ENCODE results near the gene DOCK6. TPM values are rescaled to one million over a fixed set of nuclear protein-coding genes. Genes with fewer than 3 reads are reported as not detected.

Gene DOCK6
- total RNA-seq, 1 experiment from 2014 or later, result 29.4 TPM

DNA sequence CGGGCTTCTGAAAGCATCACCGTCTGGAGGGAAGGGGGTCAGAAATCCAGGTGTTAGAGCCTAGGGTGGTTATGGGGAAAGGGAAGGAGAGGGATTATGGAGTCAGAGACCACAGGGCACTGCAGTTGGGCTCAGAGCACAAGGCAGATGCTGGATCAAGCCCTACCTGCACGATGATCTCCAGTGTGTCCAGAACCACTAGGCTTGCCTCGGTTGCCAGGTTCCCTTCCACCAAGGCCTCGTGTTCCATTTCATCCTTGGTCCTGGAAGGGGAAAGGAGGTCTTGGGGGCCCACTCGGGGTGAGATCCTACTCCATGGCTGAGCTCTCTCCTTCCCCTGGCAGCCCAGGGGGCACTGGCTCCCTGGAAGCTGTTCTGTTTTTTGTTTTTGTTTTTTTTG, 47.9 kb downstream of the DOCK6 start:
- Histone ChIP-seq H3K4me3 (ENCODE audit: low read length) (no peak overlapping the region), H3K9me2 (replicated peaks; ENCODE audit: low read length) (no peaks in the 10 kb centered on the region), H3K36me3 (ENCODE audit: low read depth, low read length) (peaks cover 19% of the 10 kb centered on the region), H4K20me1 (ENCODE audit: low read length) (no peaks in the 10 kb centered on the region), H3K27me3 (ENCODE audit: low read length) (no peaks in the 10 kb centered on the region), H3K9ac (ENCODE audit: low read length) (no peak overlapping the region), H3K9me3 (ENCODE audit: low read length) (no peaks in the 10 kb centered on the region), H3F3A (ENCODE audit: low read length, unreplicated experiment) (no peaks in the 10 kb centered on the region), H3K27ac (ENCODE audit: low read length) (no peak overlapping the region), H3K4me1 (ENCODE audit: insufficient read depth, low read length) (no peaks in the 10 kb centered on the region), H3K4me2 (ENCODE audit: low read length) (no peak overlapping the region), H2AFZ (ENCODE audit: low read length) (no peak overlapping the region), H3K79me2 (ENCODE audit: low read length) (no peaks in the 10 kb centered on the region)
- CTCF ChIA-PET, result no interaction called here
- TF ChIP-seq, protein P1, sequence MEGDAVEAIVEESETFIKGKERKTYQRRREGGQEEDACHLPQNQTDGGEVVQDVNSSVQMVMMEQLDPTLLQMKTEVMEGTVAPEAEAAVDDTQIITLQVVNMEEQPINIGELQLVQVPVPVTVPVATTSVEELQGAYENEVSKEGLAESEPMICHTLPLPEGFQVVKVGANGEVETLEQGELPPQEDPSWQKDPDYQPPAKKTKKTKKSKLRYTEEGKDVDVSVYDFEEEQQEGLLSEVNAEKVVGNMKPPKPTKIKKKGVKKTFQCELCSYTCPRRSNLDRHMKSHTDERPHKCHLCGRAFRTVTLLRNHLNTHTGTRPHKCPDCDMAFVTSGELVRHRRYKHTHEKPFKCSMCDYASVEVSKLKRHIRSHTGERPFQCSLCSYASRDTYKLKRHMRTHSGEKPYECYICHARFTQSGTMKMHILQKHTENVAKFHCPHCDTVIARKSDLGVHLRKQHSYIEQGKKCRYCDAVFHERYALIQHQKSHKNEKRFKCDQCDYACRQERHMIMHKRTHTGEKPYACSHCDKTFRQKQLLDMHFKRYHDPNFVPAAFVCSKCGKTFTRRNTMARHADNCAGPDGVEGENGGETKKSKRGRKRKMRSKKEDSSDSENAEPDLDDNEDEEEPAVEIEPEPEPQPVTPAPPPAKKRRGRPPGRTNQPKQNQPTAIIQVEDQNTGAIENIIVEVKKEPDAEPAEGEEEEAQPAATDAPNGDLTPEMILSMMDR (conservative IDR thresholded peaks at IDR 0.05; ENCODE audit: low read depth, low read length), result no peak
- no peak for TF ChIP-seq EZH2 (IDR thresholded peaks at IDR 0.05; ENCODE audit: low read length, unreplicated experiment)
- TF ChIP-seq EZH2phosphoT487 (IDR thresholded peaks at IDR 0.05; ENCODE audit: borderline replicate concordance, low read length), result no peak
- no TSS peak for BruUV-seq (replicated peaks)
- intact Hi-C loops (cut with micrococcal nuclease), result no loop called here
- DNase-seq (no peak), ATAC-seq (no peak)
- POLR2A ChIA-PET (ENCODE audit: unreplicated experiment), result no interaction called here

DNA sequence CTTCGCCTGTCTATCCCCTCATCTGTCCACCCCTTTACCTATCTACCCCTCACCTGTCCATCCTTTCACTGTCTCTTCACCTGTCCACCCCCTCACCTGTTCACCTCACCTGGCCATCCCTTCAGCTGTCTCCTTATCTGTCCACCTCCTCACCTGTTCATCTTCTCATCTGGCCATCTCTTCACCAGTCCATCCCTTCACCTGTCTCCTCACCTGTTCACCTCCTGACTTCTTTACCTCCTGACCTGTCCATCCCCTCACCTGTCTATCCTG, 51.7 kb downstream of the DOCK6 start:
- H3K27me3 ChIP-seq (ENCODE audit: low read length), result no peaks in the 10 kb centered on the region
- H4K20me1 ChIP-seq (ENCODE audit: low read length), result no peaks in the 10 kb centered on the region
- H3K9me3 ChIP-seq (ENCODE audit: low read length), result no peaks in the 10 kb centered on the region
- TF ChIP-seq, protein P1 (conservative IDR thresholded peaks at IDR 0.05; ENCODE audit: low read depth, low read length), result no peak
- no peak for TF ChIP-seq EZH2 (IDR thresholded peaks at IDR 0.05; ENCODE audit: low read length, unreplicated experiment)
- no peak for TF ChIP-seq EZH2phosphoT487 (IDR thresholded peaks at IDR 0.05; ENCODE audit: borderline replicate concordance, low read length)
- H3K9ac ChIP-seq (ENCODE audit: low read length), result no peak overlapping the region
- ATAC-seq (no peak), DNase-seq (no peak)
- no peak overlapping the region for H3K4me2 ChIP-seq (ENCODE audit: low read length)
- POLR2A ChIA-PET (ENCODE audit: unreplicated experiment), result no interaction called here
- no peaks in the 10 kb centered on the region for H3F3A ChIP-seq (ENCODE audit: low read length, unreplicated experiment)
- H2AFZ ChIP-seq (ENCODE audit: low read length), result no peak overlapping the region
- no peaks in the 10 kb centered on the region for H3K79me2 ChIP-seq (ENCODE audit: low read length)
- no peaks in the 10 kb centered on the region for H3K4me1 ChIP-seq (ENCODE audit: insufficient read depth, low read length)
- no peaks in the 10 kb centered on the region for H3K9me2 ChIP-seq (replicated peaks; ENCODE audit: low read length)
- no TSS peak for BruUV-seq (replicated peaks)
- CTCF ChIA-PET, result no interaction called here
- peaks cover 10% of the 10 kb centered on the region for H3K36me3 ChIP-seq (ENCODE audit: low read depth, low read length)
- no peak overlapping the region for H3K4me3 ChIP-seq (ENCODE audit: low read length)
- H3K27ac ChIP-seq (ENCODE audit: low read length), result no peak overlapping the region
- intact Hi-C loops (cut with micrococcal nuclease), result no loop called here

DNA sequence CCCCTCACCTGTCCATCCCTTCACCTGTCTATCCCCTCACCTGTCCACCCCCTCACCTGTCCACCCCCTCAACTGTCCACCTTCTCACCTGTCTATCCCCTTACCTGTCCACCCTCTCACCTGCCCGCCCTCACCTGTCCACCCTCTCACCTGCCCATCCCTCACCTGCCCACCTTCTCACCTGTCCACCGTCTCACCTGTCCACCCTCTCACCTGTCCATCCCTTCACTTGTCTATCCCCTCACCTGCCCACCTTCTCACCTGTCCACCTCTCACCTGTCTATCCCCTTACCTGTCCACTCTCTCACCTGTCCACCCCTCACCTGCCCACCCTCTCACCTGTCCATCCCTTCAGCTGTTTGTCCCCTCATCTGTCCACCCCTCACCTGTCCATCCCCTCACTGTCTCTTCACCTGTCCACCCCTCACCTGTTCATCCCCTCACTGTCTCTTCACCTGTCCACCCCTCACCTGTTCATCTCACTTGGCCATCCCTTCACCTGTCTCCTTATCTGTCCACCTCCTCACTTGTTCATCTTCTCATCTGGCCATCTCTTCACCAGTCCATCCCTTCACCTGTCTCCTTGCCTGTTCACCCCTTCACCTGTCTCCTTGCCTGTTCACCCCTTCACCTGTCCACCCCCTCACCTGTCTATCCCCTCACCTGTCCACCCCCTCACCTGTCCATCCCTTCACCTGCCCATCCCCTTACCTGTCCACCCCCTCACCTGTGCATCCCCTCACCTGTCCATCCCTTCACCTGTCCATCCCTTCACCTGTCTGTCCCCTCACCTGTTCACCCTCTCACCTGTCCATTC, 52.3 kb downstream of the DOCK6 start:
- TF ChIP-seq EZH2 (IDR thresholded peaks at IDR 0.05; ENCODE audit: low read length, unreplicated experiment), result no peak
- H3K4me2 ChIP-seq (ENCODE audit: low read length), result no peak overlapping the region
- BruUV-seq (replicated peaks), result no TSS peak
- H3K27ac ChIP-seq (ENCODE audit: low read length), result no peak overlapping the region
- ChIA-PET POLR2A (ENCODE audit: unreplicated experiment) (no interaction called here), CTCF (no interaction called here)
- no peak for ATAC-seq
- no peak overlapping the region for H2AFZ ChIP-seq (ENCODE audit: low read length)
- no peak overlapping the region for H3K4me3 ChIP-seq (ENCODE audit: low read length)
- H4K20me1 ChIP-seq (ENCODE audit: low read length), result no peaks in the 10 kb centered on the region
- H3K79me2 ChIP-seq (ENCODE audit: low read length), result no peaks in the 10 kb centered on the region
- H3F3A ChIP-seq (ENCODE audit: low read length, unreplicated experiment), result no peaks in the 10 kb centered on the region
- no peaks in the 10 kb centered on the region for H3K27me3 ChIP-seq (ENCODE audit: low read length)
- H3K9ac ChIP-seq (ENCODE audit: low read length), result no peak overlapping the region
- no peaks in the 10 kb centered on the region for H3K9me3 ChIP-seq (ENCODE audit: low read length)
- H3K4me1 ChIP-seq (ENCODE audit: insufficient read depth, low read length), result no peaks in the 10 kb centered on the region
- H3K9me2 ChIP-seq (replicated peaks; ENCODE audit: low read length), result no peaks in the 10 kb centered on the region
- H3K36me3 ChIP-seq (ENCODE audit: low read depth, low read length), result peaks cover 6% of the 10 kb centered on the region; the same call in 1 of the 2 replicates
- intact Hi-C loops (cut with micrococcal nuclease), result no loop called here
- no peak for DNase-seq

Data from PC-3 (cell line).